ENCODE measurements around the gene MED12L. TPM values are rescaled to one million over a fixed set of nuclear protein-coding genes. Genes with fewer than 3 reads are reported as not detected.
A peak's percentile ranks its signal among the peaks of the same experiment; 100 is the strongest.

Gene MED12L
- total and polyA plus RNA-seq, 5 donors, result 0.25 to 1.2 (median 0.71) TPM

DNA sequence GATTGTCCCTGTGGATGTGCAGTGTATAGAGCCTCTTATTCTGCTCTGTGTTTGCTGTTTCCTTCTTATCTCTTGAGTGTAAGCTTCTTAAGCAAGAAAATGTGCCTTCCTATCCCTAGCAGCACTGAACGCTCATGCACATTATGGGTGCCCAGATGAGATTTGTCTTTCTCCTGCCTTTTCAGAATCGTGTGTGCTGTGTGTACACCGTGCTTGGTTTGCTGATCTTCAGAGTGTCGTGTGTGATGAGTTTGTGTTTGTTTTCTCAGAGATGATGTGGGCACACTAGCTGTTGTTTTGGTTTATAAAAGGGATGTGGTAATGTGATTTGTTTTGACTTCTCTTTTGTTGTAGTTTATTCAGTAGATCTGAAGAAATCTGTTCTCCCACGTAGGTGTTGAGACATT, 97.8 kb downstream of the MED12L start:
- intact Hi-C loops (cut with DNase I), result no loop called here
- peaks cover 2% of the 10 kb centered on the region for H3K4me1 ChIP-seq (ENCODE audit: control insufficient read depth, insufficient read depth, low read length)
- DNase-seq (no peak), ATAC-seq (peak in 1 of 2 donors; percentile 16)
- H3K27me3 ChIP-seq (ENCODE audit: control insufficient read depth, insufficient read depth), result no peaks in the 10 kb centered on the region
- H3K4me3 ChIP-seq (ENCODE audit: low read length), result no peak overlapping the region
- H3K27ac ChIP-seq (ENCODE audit: low read length), result no peak overlapping the region
- WGBS, result 67% methylated on average over 5 of the region's 5 CpGs
- H3K9me3 ChIP-seq (ENCODE audit: control insufficient read depth, low read length), result no peaks in the 10 kb centered on the region

DNA sequence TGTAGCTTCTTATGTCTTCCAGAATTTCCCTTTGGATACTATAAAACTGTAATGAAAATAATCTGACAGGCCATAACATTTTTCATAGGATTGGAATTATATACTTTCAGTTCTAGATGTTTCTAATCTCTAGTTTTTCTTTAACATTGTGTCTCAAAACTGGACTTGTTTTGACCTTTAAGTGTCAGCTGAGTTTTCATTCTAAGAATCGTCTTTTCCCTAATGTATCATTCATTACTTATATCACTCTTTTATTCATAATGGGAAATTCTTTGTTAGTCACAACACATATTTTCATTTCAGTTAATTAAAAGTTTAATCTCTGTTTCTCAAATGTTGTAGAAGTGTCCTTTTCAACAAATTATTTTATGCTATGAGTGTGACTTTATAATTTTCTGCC, 105.6 kb downstream of the MED12L start:
- H3K4me1 ChIP-seq (ENCODE audit: control insufficient read depth, insufficient read depth, low read length), result no peaks in the 10 kb centered on the region
- WGBS, result 87% methylated on average over 1 of the region's 1 CpG
- no peak overlapping the region for H3K4me3 ChIP-seq (ENCODE audit: low read length)
- DNase-seq (no peak), ATAC-seq (no peak)
- intact Hi-C loops (cut with DNase I), result no loop called here
- H3K27ac ChIP-seq (ENCODE audit: low read length), result no peak overlapping the region
- H3K9me3 ChIP-seq (ENCODE audit: control insufficient read depth, low read length), result no peaks in the 10 kb centered on the region
- no peaks in the 10 kb centered on the region for H3K27me3 ChIP-seq (ENCODE audit: control insufficient read depth, insufficient read depth)

DNA sequence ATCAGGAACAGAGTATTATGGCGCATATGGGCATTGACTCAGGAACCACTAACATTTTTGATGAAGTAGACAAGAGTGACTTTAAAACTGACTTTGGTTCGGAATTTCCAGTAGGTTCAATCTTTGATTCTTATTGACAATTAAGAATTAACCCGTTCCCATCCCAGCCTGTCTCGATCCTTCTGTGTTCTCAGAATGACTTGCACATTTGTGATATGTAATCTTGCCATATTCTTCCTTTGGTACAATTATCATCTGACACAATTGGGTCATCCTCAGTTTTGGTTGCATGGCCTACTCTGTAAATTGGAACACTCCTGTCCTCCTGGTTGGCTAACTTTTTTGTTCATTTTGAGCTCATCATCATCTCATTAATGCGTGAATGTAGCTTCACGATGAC, 107.1 kb downstream of the MED12L start:
- no peak overlapping the region for H3K4me3 ChIP-seq (ENCODE audit: low read length)
- H3K27ac ChIP-seq (ENCODE audit: low read length), result no peak overlapping the region
- DNase-seq (no peak), ATAC-seq (no peak)
- no peaks in the 10 kb centered on the region for H3K9me3 ChIP-seq (ENCODE audit: control insufficient read depth, low read length)
- 95% methylated on average over 6 of the region's 6 CpGs for WGBS
- intact Hi-C loops (cut with DNase I), result no loop called here
- no peaks in the 10 kb centered on the region for H3K27me3 ChIP-seq (ENCODE audit: control insufficient read depth, insufficient read depth)
- H3K4me1 ChIP-seq (ENCODE audit: control insufficient read depth, insufficient read depth, low read length), result no peaks in the 10 kb centered on the region

DNA sequence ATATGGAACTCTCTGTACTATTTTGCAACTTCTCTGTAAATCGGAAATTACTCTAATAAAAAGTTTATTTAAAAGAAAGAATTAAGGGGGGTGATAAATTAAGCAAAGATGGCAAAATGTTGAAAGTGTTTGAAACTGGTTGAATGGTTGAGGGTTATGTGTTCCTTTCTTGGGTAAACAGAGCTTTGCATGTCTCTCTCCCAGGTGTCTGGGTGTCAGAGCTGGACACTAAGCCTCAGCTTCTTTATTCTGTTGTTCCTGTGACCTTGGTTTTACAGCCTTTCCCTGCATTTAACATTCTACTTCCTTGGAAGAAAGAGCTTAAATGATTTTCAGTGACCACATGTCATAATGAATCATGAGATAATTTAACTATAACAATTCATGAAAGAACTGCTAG, 110.4 kb downstream of the MED12L start:
- WGBS, result 83% methylated on average over 1 of the region's 1 CpG

DNA sequence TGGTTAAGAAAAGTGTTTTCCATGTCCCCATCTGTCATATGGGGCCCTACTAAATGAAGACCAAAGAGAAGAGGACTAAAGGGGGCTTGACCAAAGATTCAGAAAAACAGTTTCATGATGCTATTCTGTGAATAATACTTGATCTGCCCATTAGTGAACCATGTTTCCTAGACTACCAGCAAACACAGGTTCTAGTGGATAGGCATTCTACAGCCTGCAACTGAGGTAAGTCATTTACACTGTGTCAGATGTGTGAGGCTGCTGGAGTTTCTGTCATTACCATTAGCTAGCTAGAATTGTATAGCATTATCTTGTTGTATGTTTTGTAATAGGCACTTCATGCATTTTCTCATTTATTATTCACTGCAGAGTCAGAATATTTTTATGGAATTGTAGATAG, 111.0 kb downstream of the MED12L start:
- Histone ChIP-seq H3K27ac (ENCODE audit: low read length) (no peak overlapping the region), H3K27me3 (ENCODE audit: control insufficient read depth, insufficient read depth) (no peaks in the 10 kb centered on the region), H3K4me1 (ENCODE audit: control insufficient read depth, insufficient read depth, low read length) (no peaks in the 10 kb centered on the region), H3K4me3 (ENCODE audit: low read length) (no peak overlapping the region), H3K9me3 (ENCODE audit: control insufficient read depth, low read length) (no peaks in the 10 kb centered on the region)
- DNase-seq (no peak), ATAC-seq (no peak)
- intact Hi-C loops (cut with DNase I), result no loop called here

More for the DNA sequence above, 110.4 kb downstream of the MED12L start:
- no peak for ATAC-seq
- Histone ChIP-seq H3K4me3 (ENCODE audit: low read length) (no peak overlapping the region), H3K27ac (ENCODE audit: low read length) (no peak overlapping the region), H3K27me3 (ENCODE audit: control insufficient read depth, insufficient read depth) (no peaks in the 10 kb centered on the region), H3K9me3 (ENCODE audit: control insufficient read depth, low read length) (no peaks in the 10 kb centered on the region), H3K4me1 (ENCODE audit: control insufficient read depth, insufficient read depth, low read length) (no peaks in the 10 kb centered on the region)
- intact Hi-C loops (cut with DNase I), result no loop called here
- no peak for DNase-seq

DNA sequence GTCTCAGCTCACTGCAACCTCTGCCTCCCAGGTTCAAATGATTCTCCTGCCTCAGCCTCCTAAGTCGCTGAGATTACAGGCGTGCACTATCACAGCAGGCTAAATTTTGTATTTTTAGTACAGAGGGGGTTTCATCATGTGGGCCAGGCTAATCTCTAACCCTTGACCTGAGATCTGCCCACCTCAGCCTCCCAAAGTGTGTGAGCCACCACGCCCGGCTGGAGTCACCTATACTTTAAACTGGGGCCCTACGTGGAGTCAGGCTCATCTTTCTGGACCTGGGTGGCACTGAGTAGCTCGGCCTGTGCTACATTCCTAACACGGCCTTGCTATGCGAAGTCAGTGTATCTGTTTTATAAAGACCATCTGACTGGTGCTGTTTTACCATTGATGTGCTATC, 111.8 kb downstream of the MED12L start:
- intact Hi-C loops (cut with DNase I), result no loop called here
- Histone ChIP-seq H3K4me3 (ENCODE audit: low read length) (no peak overlapping the region), H3K27ac (ENCODE audit: low read length) (no peak overlapping the region), H3K4me1 (ENCODE audit: control insufficient read depth, insufficient read depth, low read length) (no peaks in the 10 kb centered on the region), H3K9me3 (ENCODE audit: control insufficient read depth, low read length) (no peaks in the 10 kb centered on the region), H3K27me3 (ENCODE audit: control insufficient read depth, insufficient read depth) (no peaks in the 10 kb centered on the region)
- DNase-seq, result no peak
- ATAC-seq, result no peak
- WGBS, result 95% methylated on average over 8 of the region's 8 CpGs

DNA sequence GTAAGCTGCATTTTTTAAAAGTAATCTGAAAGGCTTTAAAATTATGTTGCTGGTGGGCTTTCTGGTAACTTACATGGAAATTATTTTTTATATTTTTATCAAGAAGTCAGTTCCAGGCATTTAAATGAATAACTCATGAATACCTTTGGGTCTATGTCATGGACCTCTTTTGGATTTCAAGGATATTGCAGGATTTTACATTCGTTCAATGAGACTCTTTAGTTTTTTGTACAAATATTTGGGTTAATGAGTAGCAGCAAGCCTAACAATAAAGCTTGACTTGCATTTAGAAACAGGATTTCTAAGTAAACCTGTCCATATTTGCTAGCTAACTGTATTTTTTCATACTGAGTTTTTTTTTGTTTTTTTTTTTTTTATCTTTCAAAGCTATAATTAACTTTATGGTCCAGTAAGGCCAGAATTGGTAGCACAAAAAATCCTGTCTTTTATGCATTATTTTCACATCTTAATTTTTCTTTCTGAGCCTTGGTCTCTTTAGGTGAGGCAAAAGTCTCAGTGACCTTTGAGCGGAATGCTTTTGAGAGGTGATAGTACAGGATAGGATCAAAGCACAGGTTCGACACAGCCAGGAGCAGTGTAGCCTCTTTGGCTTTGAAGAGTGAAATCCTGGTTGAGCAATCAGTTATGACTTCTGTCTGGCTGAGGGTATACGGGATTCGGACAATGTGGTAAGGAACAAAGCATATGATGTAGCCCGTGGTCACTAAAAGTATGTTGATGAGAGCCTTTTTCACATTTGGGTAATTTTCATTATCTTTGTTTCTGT, 112.7 kb downstream of the MED12L start:
- Histone ChIP-seq H3K4me3 (ENCODE audit: low read length) (no peak overlapping the region), H3K9me3 (ENCODE audit: control insufficient read depth, low read length) (no peaks in the 10 kb centered on the region), H3K4me1 (ENCODE audit: control insufficient read depth, insufficient read depth, low read length) (no peaks in the 10 kb centered on the region), H3K27me3 (ENCODE audit: control insufficient read depth, insufficient read depth) (no peaks in the 10 kb centered on the region), H3K27ac (ENCODE audit: low read length) (no peak overlapping the region)
- intact Hi-C loops (cut with DNase I), result no loop called here
- ATAC-seq (no peak), DNase-seq (no peak)
- 87% methylated on average over 6 of the region's 6 CpGs for WGBS

DNA sequence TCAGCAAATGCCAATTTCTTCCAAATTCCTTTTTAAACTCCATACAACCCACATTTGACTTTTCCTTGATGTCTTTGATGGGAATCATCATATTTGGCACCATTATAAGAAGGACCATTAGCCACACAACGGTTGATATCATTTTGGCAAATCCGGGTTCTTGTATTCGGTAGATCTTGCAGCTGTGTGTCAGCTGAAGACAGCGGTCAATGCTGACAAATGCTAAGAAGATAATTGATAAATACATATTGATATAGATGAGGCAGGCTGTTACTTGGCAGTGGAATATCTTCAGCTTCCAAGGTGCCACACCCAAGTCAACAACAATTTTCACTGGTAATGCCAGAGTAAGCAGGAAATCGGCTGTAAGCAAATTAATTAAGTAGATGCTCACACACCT, 113.4 kb downstream of the MED12L start:
- Histone ChIP-seq H3K9me3 (ENCODE audit: control insufficient read depth, low read length) (no peaks in the 10 kb centered on the region), H3K4me3 (ENCODE audit: low read length) (no peak overlapping the region), H3K4me1 (ENCODE audit: control insufficient read depth, insufficient read depth, low read length) (no peaks in the 10 kb centered on the region), H3K27ac (ENCODE audit: low read length) (no peak overlapping the region), H3K27me3 (ENCODE audit: control insufficient read depth, insufficient read depth) (no peaks in the 10 kb centered on the region)
- WGBS, result 93% methylated on average over 5 of the region's 5 CpGs
- ATAC-seq (no peak), DNase-seq (no peak)
- intact Hi-C loops (cut with DNase I), result no loop called here

DNA sequence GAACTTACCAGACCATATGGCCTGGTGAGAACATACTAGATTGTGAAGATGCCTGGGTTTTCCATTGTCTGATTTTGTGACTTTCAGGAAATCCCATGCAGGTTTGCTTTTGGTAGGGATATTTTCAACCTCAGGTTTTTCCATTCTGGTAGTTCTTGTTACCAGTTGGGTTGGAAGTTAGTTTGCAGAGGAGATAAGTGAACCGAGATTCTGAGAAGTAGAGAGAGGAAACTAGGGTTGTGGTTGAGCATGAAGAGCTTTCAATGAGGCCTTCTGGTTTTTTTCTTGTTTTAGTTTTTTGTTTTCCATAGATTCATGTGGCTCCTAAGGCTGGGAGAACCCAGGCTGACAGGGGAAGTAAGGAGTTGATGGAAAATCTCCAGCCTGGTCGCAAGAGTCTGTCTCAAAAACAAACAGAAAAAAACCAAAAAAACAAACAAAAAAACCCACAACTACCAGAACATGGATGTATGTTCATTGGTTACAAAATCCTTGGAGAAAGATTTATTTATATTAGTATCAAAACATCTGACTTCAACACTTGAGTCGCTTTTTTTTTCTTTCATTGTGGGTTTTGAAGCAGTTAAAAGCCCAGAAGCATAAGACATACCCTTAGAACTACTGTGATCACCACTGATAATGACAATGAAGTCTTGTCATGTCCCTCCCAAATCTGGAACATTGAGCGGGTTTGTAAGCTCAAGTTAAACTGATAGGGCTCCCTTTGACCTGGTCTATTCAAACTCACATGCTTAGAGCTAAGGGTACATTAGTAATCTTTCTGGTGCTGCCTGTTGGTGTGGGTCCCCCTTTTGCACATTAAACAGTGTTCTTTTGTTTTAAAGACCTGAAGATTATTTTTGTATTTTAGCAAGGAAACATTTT, 114.3 kb downstream of the MED12L start:
- ATAC-seq, result no peak
- Histone ChIP-seq H3K27ac (ENCODE audit: low read length) (no peak overlapping the region), H3K4me1 (ENCODE audit: control insufficient read depth, insufficient read depth, low read length) (no peaks in the 10 kb centered on the region), H3K9me3 (ENCODE audit: control insufficient read depth, low read length) (no peaks in the 10 kb centered on the region), H3K27me3 (ENCODE audit: control insufficient read depth, insufficient read depth) (no peaks in the 10 kb centered on the region), H3K4me3 (ENCODE audit: low read length) (no peak overlapping the region)
- no peak for DNase-seq
- WGBS, result 87% methylated on average over 4 of the region's 4 CpGs
- intact Hi-C loops (cut with DNase I), result no loop called here

DNA sequence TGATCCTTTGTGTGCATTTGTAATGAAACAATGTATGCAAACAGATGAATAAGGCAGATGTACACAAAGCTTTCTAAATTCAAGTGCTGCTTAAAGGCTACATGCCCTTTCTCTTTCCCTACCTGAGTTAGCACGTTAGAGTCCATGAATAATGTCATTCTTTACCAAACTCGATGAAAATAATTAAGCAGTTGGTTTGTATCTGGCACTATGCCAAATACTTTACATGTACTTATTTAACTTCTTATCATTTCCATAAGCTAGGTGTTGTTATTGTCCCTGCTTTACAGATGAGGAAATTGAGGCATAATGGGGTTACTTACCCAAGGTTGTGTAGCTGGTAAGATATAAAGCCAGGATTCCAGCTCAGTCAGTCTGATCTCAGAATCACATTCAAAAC, 115.1 kb downstream of the MED12L start:
- intact Hi-C loops (cut with DNase I), result no loop called here
- H3K9me3 ChIP-seq (ENCODE audit: control insufficient read depth, low read length), result no peaks in the 10 kb centered on the region
- no peaks in the 10 kb centered on the region for H3K27me3 ChIP-seq (ENCODE audit: control insufficient read depth, insufficient read depth)
- ATAC-seq (no peak), DNase-seq (no peak)
- no peaks in the 10 kb centered on the region for H3K4me1 ChIP-seq (ENCODE audit: control insufficient read depth, insufficient read depth, low read length)
- no peak overlapping the region for H3K4me3 ChIP-seq (ENCODE audit: low read length)
- WGBS, result 70% methylated on average over 2 of the region's 2 CpGs
- no peak overlapping the region for H3K27ac ChIP-seq (ENCODE audit: low read length)

DNA sequence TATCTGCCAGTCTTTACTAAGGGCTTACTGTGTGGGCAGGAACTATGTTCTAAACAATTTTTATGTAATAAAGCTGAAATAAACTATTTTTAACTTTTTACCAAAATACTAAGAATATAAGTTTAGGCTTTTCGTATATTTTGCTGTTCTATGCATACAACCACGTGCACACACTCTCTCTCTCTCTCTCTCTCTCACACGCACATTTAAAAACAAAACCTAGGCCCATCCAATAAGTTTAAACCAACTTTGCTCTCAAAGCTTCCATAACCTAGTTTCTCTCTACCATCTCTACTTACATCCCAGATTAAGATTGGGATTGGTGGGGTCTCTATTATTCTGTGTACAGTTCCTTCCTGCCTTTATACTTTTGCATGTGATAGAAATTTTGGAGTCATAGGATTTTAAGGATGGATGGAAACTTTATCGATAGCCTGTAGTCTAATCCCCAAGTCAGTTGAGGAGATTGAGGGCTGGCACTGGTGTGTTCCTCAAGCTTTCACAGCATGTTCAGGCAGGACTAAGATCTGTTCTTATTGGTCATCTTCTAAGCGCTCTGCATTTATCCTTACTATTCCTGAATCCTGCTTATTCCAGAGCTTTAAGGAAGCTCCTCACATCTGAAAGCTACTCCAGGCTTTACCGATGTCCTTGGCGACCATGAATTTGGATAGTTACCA, 115.7 kb downstream of the MED12L start:
- 94% methylated on average over 7 of the region's 7 CpGs for WGBS

More for the DNA sequence above, 115.7 kb downstream of the MED12L start:
- no peaks in the 10 kb centered on the region for H3K27me3 ChIP-seq (ENCODE audit: control insufficient read depth, insufficient read depth)
- no peaks in the 10 kb centered on the region for H3K9me3 ChIP-seq (ENCODE audit: control insufficient read depth, low read length)
- H3K4me1 ChIP-seq (ENCODE audit: control insufficient read depth, insufficient read depth, low read length), result no peaks in the 10 kb centered on the region
- no peak overlapping the region for H3K4me3 ChIP-seq (ENCODE audit: low read length)
- no peak overlapping the region for H3K27ac ChIP-seq (ENCODE audit: low read length)
- no peak for DNase-seq
- no peak for ATAC-seq
- intact Hi-C loops (cut with DNase I), result no loop called here

All from right cardiac atrium (tissue), 5 donors.